Effector memory CD4-positive, alpha-beta T cell (primary cell): ENCODE measurements around the gene CIAO2B.

Experiments
- DNase-seq, 3 donors: peaks; one replicate each; pipeline ENCODE4 v3.0.0-alpha.2; 2020
- H3K27ac ChIP-seq: 2 replicates; pipeline ENCODE4 v1.7.0; 2013; ENCODE audit warnings: mild to moderate bottlenecking, low read length, moderate library complexity; ENCODE audit not compliant: insufficient read depth, poor library complexity, severe bottlenecking
- H3K27me3 ChIP-seq: replicated peaks from 2 replicates; pipeline ENCODE4 v1.7.0; 2013; ENCODE audit warnings: mild to moderate bottlenecking, low read length; ENCODE audit not compliant: insufficient read depth, control insufficient read depth, poor library complexity, severe bottlenecking
- H3K36me3 ChIP-seq: 2 replicates; pipeline ENCODE4 v1.7.0; 2013; ENCODE audit warnings: mild to moderate bottlenecking, low read length, moderate library complexity; ENCODE audit not compliant: control insufficient read depth, insufficient read depth
- H3K4me1 ChIP-seq: 2 replicates; pipeline ENCODE4 v1.7.0; 2013; ENCODE audit warnings: low read length, mild to moderate bottlenecking; ENCODE audit not compliant: control insufficient read depth, insufficient read depth, poor library complexity, severe bottlenecking
- H3K4me3 ChIP-seq: 2 replicates; pipeline ENCODE4 v1.7.0; 2013; ENCODE audit warnings: low read length, low read depth, mild to moderate bottlenecking; ENCODE audit not compliant: insufficient read depth, poor library complexity, severe bottlenecking
- H3K9me3 ChIP-seq: 2 replicates; pipeline ENCODE4 v1.7.0; 2013; ENCODE audit warnings: mild to moderate bottlenecking, low read length, moderate library complexity; ENCODE audit not compliant: control insufficient read depth

Gene CIAO2B

GRCh38 chr16:66921729-66922450 is 12.3 kb downstream of the CIAO2B start:
- Histone ChIP-seq H3K36me3 (no peaks in the 10 kb centered on the region), H3K9me3 (no peaks in the 10 kb centered on the region), H3K4me1 (peaks cover 6% of the 10 kb centered on the region), H3K27me3 (peaks cover 12% of the 10 kb centered on the region), H3K4me3 (no peak overlapping the region), H3K27ac (no peak overlapping the region)
- DNase-seq = no peak

- no peaks in the 10 kb centered on the region for H3K9me3 ChIP-seq
- H3K4me3 ChIP-seq = no peak overlapping the region
- no peaks in the 10 kb centered on the region for H3K36me3 ChIP-seq
- no peak overlapping the region for H3K27ac ChIP-seq
- no peak for DNase-seq
- H3K27me3 ChIP-seq = peaks cover 12% of the 10 kb centered on the region
- peaks cover 6% of the 10 kb centered on the region for H3K4me1 ChIP-seq
Observed at GRCh38 chr16:66920924-66921680, 13.1 kb downstream of the CIAO2B start.

- no peak for DNase-seq
- H3K36me3 ChIP-seq = no peaks in the 10 kb centered on the region
- no peak overlapping the region for H3K27ac ChIP-seq
- no peak overlapping the region for H3K4me3 ChIP-seq
- H3K4me1 ChIP-seq = peaks cover 3% of the 10 kb centered on the region
- H3K27me3 ChIP-seq = peaks cover 7% of the 10 kb centered on the region
- no peaks in the 10 kb centered on the region for H3K9me3 ChIP-seq
Observed at GRCh38 chr16:66920299-66920590, 14.0 kb downstream of the CIAO2B start.

- Histone ChIP-seq H3K36me3 (no peaks in the 10 kb centered on the region), H3K4me1 (no peaks in the 10 kb centered on the region), H3K9me3 (no peaks in the 10 kb centered on the region), H3K4me3 (no peak overlapping the region), H3K27ac (no peak overlapping the region), H3K27me3 (peaks cover 2% of the 10 kb centered on the region)
- DNase-seq = no peak
Observed at GRCh38 chr16:66919569-66920298, 14.5 kb downstream of the CIAO2B start.

GRCh38 chr16:66918803-66919568 is 15.2 kb downstream of the CIAO2B start, which contains the start of gene CDH16:
Gene CDH16 (minus strand): TSS chr16:66918885. CDS start chr16:66918065, 820 bp downstream.
- Histone ChIP-seq H3K4me1 (no peaks in the 10 kb centered on the region), H3K9me3 (no peaks in the 10 kb centered on the region), H3K27me3 (no peaks in the 10 kb centered on the region), H3K36me3 (no peaks in the 10 kb centered on the region), H3K4me3 (no peak within 1 kb of the TSS), H3K27ac (no peak within 1 kb of the TSS)
- DNase-seq = no peak

GRCh38 chr16:66918355-66918754 is 15.8 kb downstream of the CIAO2B start:
- Histone ChIP-seq H3K27me3 (no peaks in the 10 kb centered on the region), H3K27ac (no peak overlapping the region), H3K9me3 (no peaks in the 10 kb centered on the region), H3K4me1 (no peaks in the 10 kb centered on the region), H3K4me3 (no peak overlapping the region), H3K36me3 (no peaks in the 10 kb centered on the region)
- DNase-seq = no peak

GRCh38 chr16:66917741-66918140 is 16.5 kb downstream of the CIAO2B start:
- Histone ChIP-seq H3K9me3 (no peaks in the 10 kb centered on the region), H3K27ac (no peak overlapping the region), H3K4me1 (no peaks in the 10 kb centered on the region), H3K36me3 (no peaks in the 10 kb centered on the region), H3K27me3 (no peaks in the 10 kb centered on the region), H3K4me3 (no peak overlapping the region)
- DNase-seq = no peak

GRCh38 chr16:66916518-66916917 is 17.7 kb downstream of the CIAO2B start:
- H3K27ac ChIP-seq = no peak overlapping the region
- H3K27me3 ChIP-seq = no peaks in the 10 kb centered on the region
- DNase-seq = no peak
- H3K9me3 ChIP-seq = no peaks in the 10 kb centered on the region
- no peaks in the 10 kb centered on the region for H3K36me3 ChIP-seq
- no peaks in the 10 kb centered on the region for H3K4me1 ChIP-seq
- no peak overlapping the region for H3K4me3 ChIP-seq

GRCh38 chr16:66915041-66915440 is 19.2 kb downstream of the CIAO2B start:
- Histone ChIP-seq H3K27ac (no peak overlapping the region), H3K4me1 (no peaks in the 10 kb centered on the region), H3K4me3 (no peak overlapping the region), H3K9me3 (no peaks in the 10 kb centered on the region), H3K36me3 (no peaks in the 10 kb centered on the region), H3K27me3 (no peaks in the 10 kb centered on the region)
- DNase-seq = no peak
